ENCODE data around the gene GBX2.
"Not testable (repeated sequence)": the region's sequence is repeated elsewhere in the genome, so short reads cannot be mapped to it uniquely, and the experiment has no call there.

GBX2 gene

DNA sequence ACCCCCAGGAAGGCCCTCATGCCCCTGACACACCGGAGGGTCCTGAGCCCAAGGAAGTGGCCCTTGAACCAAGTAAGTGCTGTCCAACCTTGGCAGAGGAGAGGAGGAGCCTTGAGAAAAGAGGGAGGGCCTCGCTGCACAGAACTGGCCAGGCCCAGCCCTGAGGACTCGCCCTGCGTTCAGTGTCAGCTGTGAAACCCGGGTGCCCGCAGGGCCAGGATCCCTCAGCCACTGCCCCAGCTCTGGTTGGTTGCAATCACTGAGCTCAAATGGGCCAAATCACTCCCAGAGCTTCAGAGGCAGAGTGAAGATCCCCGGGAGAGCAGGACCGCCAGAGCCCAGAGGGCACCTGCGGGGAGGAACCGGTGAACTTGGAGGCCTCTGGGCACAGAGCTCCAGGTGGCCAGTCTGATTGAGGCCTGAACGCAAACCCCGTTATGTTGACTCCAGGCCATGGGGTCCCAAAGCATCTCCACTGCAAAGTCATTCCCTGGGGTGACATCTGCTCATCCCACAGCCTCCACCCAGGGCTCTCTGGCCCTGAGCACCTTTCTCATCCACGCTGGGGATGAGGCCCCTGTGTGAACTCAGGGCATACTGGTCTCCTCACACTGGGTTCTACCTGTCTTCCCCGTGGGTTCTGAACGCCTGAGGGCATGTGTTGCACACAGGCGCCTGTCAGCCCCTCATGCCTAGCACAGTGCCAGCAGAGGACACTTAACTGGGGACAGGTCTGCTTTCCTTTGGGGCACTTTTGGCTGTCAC is 11.9 kb downstream of the GBX2 start:
- no peak for DNase-seq (ENCODE audit: low spot score)

DNA sequence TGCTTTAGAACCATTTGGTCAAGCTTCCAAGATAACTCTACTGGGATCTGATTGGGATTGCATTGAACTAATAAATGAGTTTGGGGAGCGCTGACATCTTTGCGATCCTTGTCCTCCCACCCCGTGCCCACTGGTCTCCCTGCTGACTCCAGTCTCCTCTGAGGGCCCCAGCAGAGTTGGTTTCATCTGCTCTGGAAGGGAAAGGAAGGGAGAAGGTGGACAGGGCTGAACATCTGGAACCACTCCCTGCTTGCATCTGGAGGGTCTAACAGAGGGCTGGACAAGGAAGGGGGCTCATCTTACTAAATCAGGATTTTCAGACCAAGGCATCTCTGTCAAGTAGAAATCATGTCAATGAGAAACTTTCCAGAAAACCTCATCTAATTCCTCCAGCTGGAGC is 12.8 kb downstream of the GBX2 start:
- DNase-seq (ENCODE audit: low spot score), result no peak

DNA sequence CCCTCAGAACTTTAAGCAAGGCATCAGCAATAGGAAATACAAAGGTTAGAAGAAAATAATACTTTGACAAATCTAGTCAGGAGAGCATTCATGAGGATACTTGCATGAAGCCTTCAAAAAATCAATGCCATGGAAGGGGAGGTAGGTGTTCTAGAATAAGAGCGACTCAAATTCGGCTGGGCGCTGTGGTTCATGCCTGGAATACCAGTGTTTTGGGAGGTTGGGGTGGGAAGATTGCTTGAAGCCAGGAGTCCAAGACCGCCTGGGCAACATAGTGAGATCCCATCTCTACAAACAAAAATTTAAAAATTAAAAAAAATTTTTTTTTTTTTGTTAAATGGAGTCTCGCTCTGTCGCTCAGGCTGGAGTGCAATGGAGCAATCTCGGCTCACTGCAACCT is 21.8 kb downstream of the GBX2 start:
- no peak for DNase-seq (ENCODE audit: low spot score)

DNA sequence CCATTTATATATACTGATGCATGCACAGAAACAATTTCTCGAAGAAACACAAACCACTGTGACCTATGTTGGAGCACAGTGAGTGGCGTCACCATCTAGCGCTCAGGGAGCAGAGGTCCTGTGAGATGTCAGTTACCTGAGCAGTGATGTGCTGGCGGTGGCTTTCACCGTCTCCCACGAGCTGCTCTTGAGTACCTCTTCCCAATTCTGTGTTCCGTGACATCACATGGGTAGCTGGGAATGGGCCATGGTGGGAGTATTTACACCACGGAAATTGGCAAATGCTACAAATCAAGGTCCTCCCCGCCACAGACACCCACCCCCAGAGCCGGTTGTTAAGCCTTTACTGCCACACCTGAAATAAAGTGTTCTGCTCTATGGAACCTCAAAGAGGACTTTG is 24.4 kb downstream of the GBX2 start:
- DNase-seq (ENCODE audit: low spot score), result no peak

DNA sequence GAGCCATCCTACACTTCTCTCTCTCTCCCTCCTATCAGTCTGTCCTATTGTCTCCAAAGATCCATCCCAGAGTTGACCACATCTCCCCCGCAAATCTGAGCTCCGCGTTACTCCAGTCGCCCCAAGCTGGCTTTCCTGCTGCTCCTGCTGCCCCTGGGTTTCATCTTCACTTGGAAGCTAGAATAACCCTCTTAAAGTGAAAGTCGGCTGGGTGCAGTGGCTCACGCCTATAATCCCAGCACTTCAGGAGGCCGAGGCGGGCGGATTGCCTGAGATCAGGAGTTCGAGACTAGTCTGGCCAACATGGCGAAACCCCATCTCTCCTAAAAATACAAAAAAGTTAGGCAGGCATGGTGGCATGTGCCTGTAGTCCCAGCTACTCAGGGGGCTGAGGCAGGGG is 26.6 kb downstream of the GBX2 start:
- DNase-seq (ENCODE audit: low spot score), result not testable (repeated sequence)

DNA sequence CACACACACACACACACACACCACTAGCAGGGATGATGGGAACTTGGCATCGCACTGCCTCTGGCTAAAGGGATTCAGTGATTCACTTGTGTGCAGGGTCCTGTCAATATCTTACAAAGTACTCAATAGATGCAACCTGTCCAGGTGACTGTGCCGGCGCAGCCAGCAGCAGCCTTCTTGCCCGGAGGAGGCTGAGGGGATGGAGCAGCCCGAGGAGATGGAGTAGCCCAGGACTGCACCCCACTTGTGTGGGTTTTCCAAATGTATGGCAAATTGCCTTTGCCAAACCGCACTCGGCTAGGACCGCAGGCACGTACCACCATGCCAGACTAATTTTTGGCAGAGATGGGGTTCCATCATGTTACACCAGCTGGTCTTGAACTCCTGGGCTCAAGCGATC is 31.1 kb downstream of the GBX2 start:
- DNase-seq (ENCODE audit: low spot score), result no peak

DNA sequence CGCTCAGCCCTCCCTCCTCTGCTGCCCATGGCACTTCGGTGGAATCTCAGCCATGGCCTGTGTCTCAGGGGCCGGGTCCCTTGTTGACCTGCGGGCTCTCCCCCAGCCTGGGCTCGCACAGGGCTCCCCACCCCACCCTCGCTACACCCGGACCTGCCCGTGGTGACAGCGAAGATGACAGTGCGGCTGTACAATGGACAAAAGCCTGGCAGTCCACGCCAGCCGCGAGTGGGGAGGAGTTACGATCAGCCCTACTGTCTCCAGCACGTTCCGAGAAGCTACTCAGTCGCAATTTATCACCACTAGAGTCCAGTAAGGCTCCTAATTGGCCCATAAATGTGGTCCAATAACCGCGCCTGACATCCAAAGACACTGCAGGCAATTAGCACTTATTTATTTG is 31.6 kb downstream of the GBX2 start:
- DNase-seq (ENCODE audit: low spot score), result no peak

DNA sequence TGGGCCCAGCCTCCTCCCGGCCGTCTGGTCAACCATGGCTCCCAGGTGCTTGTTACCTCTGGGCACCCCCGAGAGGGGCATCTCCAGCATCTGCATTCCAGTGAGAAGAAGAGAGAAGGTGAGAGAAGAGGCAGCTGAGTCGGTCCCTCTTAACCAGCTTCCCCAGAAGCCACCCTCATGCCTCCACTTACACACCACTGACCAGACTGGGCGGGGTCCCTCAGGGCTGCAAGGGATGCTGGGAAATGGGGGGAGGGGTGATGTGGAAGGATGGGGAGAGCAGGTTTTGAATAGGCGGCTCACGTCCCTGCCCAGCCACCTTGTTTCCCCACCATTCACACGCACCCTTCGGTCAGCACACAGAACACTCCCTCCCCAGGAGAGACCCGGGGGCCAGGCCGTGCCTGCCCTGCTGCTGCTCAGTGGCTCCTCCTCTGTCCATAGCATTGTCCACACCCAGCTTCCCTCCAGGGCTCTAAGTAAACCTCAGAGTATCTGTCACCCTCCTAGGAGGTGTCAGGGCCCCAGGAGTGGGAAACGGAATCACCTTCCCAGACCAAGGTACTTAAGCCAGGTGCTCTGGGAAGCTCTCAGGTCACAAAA is 34.7 kb downstream of the GBX2 start:
- no peak for DNase-seq (ENCODE audit: low spot score)

DNA sequence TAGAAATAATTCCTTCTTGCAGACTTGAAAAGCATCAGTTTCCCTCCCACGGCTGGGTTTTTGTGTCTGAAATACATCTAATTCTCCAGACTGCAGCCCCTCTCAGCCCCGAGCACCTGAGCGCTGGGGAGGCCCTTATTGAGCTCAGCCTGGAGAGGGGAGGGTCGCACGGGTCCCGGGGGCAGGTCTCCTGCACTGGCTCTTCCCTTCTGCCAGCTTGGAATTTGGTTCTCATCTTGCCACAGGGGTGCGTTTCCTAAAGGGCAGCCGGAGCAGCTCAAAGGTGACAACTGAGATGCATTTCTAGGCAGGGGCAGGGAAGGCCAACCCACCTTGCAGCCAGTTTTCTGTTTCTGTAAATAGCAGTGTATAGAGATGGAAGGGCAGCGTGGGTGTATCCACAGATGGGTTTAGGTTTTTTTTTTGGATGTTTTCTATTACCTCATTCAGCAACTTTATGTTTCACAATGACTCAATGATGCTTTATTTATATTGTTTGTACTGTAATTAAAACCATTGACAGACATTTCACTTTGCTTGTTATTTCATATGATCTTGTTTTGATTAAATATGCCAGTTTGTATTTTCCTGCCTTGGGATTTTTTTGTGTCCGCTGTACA is 37.0 kb downstream of the GBX2 start:
- no peak for DNase-seq (ENCODE audit: low spot score)

DNA sequence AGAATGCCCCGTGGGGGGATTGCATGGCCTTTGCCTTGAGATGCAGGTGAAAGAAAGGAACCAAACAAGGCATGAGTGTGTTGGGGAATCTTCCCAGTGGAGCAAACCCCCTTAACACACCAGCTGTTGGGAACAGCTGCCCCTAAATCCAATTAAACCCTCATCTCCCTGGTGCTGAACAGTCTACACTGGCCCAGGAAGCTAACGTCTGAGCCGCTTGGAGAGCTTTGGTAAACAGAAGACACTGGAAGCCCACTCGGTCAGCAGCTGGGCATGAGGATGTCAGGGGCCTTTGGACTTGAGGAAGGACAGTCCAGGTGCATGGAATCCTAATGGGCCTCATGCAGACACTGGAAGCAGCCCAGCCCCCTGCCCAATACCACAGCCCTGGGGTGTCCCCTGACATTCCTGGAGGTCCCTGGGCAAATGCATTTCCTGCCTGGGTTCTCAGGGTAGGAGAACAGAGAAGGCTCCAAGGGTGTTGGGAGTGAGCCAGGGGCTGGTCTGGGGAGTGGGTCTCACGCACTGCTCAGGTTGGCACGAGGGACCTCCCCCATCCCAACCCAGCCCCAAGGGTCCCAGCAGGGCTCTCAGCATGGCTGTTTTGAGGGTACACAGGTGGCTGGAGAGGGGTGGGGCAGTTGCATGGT is 37.7 kb downstream of the GBX2 start:
- no peak for DNase-seq (ENCODE audit: low spot score)

DNA sequence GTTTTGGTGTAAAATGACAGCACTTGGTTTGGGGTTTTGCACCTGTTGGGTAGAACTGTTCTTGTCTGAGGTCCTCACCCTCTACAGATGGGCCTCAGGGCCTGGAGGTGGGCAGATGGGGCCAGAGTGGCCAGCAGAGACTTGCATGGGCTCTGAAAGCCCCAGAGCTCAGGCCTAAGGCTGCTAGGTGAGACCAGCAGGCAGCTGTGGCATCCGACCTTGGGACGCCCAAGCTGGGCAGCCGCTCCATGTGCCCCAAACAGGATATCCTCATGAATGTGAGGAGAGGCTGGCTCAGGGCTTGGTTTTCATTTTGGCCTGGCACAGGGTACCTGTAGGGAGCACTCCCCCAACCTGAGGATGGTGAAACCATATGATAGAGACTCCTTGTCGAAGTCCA is 38.3 kb downstream of the GBX2 start:
- DNase-seq (ENCODE audit: low spot score), result no peak

DNA sequence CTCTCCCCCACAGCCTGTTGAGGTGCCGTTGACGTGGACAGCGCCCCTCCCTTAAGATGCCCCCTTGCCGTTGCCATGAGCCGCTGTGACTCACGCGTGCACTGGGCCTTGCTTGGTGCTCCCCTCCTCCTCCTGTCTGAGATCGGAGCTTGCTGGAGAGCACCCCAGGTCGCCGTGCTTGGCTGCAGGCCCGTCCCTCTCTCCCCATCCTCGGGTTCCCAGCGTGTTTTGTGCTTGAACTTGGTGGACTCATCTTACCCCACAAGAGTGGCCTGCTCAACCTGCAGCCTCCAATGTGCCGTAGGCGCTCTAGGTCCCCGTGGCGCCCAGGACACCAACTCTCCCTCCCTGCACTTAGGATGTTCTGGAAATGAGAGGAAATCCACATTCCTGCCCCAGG is 39.9 kb downstream of the GBX2 start:
- DNase-seq (ENCODE audit: low spot score), result no peak

DNA sequence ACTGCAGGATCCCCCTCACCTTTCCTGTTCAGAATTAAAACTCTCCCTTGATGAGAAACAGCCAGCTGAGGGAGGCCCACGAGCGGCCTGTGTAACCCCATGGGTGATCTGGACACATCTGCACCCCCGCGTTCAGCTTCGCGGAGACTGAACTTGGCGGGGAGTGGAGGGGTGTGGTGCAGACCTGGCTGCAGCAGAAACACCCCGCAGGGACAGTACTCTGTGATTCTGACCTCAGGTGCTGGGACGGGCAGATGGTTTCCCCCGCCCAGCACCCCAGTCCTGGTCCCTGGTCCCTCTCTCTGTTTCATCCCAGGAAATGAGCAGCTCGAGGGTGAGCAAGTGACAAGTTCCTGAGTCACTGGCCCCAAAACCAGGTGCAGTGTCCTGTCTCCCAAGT is 41.2 kb downstream of the GBX2 start:
- DNase-seq (ENCODE audit: low spot score), result no peak

DNA sequence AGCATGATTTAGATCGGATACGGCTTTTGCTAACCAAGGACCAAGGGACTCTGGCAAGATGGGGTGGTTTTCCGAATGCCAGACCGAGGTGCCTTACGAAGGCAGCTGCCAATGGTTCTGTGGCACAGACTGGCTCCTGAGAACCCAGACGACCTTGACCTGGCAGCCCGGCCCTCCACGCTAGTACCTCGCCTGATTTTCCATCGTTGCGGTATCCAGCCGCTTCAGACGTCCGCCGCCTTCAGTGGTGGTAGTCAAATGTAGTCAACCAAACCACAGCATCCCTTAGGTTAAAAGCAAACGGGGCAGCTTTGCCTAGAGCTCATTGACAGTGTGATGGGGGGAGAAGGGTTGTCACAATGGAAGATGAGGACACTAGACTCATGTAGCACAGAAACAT is 42.6 kb downstream of the GBX2 start:
- DNase-seq (ENCODE audit: low spot score), result no peak

DNA sequence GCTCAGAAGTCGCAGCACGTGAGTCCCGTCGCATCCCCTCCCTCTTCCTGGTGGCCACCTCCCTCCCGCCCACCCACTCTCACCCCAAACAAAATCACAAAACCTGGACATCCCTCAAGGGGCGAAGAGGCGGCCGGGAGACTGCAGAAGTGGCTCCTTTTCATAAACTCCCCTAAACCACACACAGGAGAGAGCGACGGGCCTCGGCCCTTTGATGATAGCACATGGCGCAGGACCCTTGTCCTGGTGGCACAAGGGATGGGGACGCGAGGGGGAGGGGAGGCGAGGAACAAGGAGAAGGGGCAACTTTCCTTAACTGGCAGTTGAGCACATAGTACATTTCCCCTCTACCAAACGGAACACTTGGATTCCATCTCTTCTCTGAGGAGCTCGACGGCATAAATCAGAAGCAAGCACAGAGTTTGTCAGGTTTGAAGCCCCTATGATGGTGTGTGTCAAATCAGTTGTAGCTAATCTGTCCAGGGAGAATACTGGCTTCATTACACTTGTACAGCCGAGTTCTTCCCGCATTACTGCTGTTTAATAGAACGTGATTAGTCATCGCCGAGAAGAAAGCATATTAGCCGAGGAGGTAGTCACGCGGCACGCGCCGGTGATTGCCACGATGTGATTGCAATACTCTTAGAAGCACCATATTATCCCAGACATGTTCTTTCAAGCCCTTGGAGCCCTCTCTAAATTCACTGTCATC is 43.8 kb downstream of the GBX2 start:
- no peak for DNase-seq (ENCODE audit: low spot score)

DNA sequence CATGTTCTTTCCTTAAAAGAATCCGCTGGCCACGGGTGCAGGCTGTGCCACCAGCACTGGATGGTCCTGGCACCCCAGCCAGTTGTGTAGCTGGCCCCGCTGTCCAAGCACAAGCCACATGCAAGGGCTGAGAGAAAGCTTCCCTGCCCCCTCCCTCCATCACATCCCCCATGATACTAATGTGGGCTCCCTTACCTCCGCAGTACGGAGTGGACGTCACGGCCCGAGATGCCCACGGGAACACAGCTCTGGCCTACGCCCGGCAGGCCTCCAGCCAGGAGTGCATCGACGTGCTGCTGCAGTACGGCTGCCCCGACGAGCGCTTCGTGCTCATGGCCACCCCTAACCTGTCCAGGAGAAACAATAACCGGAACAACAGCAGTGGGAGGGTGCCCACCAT is 44.5 kb downstream of the GBX2 start:
- DNase-seq (ENCODE audit: low spot score), result no peak

DNA sequence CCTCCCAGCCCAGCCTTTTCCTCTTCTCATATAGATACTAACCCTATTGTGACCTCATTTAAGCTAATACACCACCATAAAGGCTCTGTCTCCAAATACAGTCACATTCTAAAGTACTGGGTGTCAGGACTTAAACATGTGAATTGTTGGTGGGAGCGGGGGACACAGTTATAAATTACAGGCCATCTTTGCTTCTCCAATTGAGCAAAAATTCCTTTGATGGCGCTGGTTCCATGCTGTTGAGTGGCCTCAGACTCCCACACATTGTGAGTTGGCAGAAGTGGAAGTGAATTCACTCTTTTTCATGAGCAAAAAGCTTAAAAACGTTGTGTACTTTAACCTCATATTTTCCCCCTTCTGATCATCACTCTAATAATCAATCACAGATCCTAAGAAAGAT is 46.0 kb downstream of the GBX2 start:
- no peak for DNase-seq (ENCODE audit: low spot score)

DNA sequence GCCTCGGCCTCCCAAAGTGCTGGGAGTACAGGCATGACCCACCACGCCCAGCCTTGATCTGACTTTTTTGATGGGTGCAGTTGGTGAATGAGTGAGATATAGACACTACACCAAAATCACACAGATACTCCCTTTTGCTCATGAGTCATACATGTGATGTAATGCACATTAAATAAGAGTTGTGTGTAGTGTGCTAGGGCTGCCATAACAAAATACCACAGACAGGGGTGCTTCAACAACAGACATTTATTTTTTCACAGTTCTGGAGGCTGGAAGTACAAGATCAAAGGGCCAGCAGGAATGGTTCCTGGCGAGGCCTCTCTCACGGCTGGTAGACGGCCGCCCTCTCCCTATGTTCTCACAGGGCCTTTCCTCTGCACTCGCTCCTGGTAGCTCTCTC is 46.6 kb downstream of the GBX2 start:
- DNase-seq (ENCODE audit: low spot score), result no peak

DNA sequence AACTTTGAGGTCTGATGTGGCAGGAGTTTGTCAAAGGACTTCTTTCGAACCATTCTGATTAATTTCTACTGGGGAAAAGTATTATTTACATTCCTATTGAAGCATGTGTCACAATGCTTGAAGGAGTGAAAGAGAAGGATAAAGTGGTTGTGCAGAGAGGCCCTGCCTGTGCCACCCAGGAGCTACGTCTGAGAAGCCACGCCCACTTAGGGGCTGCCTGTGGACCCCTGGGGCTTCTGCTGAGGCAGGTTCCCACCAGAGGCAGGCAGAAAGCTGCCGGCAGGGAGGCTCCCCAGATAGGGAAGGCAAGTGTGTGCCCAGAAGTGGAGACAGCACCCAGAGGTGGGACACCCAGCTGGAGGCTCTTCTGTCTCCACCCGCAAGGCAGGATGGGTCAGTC is 47.4 kb downstream of the GBX2 start:
- DNase-seq (ENCODE audit: low spot score), result no peak

DNA sequence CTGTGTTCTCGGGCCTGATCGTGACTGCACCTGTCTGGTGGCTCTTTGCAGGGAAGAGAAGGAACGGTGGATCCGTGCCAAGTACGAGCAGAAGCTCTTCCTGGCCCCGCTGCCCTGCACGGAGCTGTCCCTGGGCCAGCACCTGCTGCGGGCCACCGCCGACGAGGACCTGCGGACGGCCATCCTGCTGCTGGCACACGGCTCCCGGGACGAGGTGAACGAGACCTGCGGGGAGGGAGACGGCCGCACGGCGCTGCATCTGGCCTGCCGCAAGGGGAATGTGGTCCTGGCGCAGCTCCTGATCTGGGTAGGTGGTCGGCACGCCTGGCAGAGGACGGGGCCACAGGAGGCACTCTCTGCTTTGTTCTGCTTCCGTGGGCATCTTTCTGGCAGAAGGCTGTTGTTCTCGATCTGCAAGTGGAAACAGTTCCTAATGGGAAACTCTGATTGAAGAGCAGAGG is 48.0 kb downstream of the GBX2 start:
- DNase-seq (ENCODE audit: low spot score), result no peak

DNA sequence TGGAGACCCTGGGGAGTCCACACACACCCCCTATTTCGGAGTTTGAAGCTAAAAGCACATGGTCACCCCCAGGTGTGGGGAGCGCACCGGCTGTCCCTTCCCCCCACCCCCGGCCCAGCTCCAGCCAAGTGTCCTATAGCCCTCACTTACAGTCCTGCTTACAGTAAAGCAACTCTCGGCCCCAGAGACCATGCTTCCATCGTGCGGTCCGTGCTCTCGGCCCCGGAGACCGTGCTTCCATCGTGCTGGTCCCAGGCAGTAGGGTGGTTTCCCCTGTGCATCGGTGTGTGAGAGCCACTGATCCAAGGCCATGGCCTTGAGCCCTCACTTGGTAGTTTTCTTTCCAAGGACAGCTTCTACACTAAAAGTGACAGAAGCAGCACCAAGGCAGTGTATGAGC is 48.7 kb downstream of the GBX2 start:
- DNase-seq (ENCODE audit: low spot score), result no peak

DNA sequence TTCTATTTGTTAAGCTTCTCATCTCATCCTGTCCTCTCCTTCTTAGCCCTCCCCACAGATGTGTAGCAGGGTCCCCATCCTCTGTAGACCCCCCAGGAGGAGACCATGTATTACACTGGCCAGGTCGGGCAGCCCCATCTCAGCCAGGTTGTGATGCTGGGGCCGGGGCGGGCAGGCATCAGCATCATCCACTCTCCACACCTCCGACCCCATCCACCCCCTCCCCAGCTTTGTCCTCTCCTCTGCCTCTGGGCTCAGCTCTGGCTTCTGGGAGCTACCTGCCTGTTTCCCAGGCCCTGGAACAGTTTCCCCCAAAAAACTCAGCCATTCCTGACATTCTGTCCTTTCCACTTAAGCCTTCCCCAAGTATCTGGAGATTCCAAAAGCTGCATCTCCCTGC is 49.2 kb downstream of the GBX2 start:
- no peak for DNase-seq (ENCODE audit: low spot score)
